Breast epithelium (tissue), 4 donors: ENCODE data around the gene FBLN1. TPM values are rescaled to one million over a fixed set of nuclear protein-coding genes. Genes with fewer than 3 reads are reported as not detected.

Experiments
- DNase-seq, 2 donors: peaks; one replicate each; pipeline ENCODE4 v3.0.0-alpha.2; 2019; ENCODE audit warnings: low spot score in 2 of 2
- H3K27ac ChIP-seq, 2 donors: fragments of 200-600 bp; sonication (generic) in 1 of 2; one replicate each; pipeline ENCODE4 v1.5.1; 2016 to 2019; ENCODE audit warnings: mild to moderate bottlenecking in 1 of 2
- H3K27me3 ChIP-seq, 2 donors: fragments of 200-600 bp; sonication (generic) in 1 of 2; one replicate each; pipeline versions ENCODE4 v1.5.1 to v1.6.0; 2017 to 2019; ENCODE audit warnings: control low read depth in 1 of 2, mild to moderate bottlenecking in 1 of 2
- H3K36me3 ChIP-seq: fragments of 200-600 bp; one replicate; pipeline ENCODE4 v1.5.1; 2019
- H3K4me1 ChIP-seq, 2 donors: fragments of 200-600 bp; sonication (generic); one replicate each; pipeline ENCODE4 v1.5.1; 2016 to 2019; ENCODE audit warnings: control low read depth in 1 of 2
- H3K4me3 ChIP-seq, 3 donors: fragments of 200-600 bp; sonication (generic); 1 replicate in 2 of 3; 2 replicates in 1 of 3; pipeline ENCODE4 v1.5.1; 2016 to 2019; ENCODE audit warnings: mild to moderate bottlenecking in 3 of 3, moderate library complexity in 2 of 3
- H3K9me3 ChIP-seq, 2 donors: fragments of 200-600 bp; sonication (generic) in 1 of 2; one replicate each; pipeline ENCODE4 v1.5.1; 2016 to 2019; ENCODE audit warnings: control low read depth in 1 of 2
- CTCF ChIP-seq, 3 donors: fragments of 450-650 bp; IDR thresholded peaks; one replicate each; pipeline ENCODE4 v1.5.1; 2016 to 2017; ENCODE audit warnings: antibody characterized with exemption in 3 of 3, mild to moderate bottlenecking in 3 of 3, moderate library complexity in 3 of 3
- POLR2A ChIP-seq: fragments of 450-650 bp; IDR thresholded peaks from one replicate; pipeline ENCODE4 v1.6.1; 2016; ENCODE audit warnings: antibody characterized with exemption, mild to moderate bottlenecking, moderate library complexity
- POLR2AphosphoS5 ChIP-seq, 3 donors: sonication (generic); formaldehyde crosslinking; IDR thresholded peaks; one replicate each; pipeline ENCODE4 v1.6.1; 2017; ENCODE audit warnings: antibody characterized with exemption in 3 of 3
- intact Hi-C: fragments of 100-400 bp; cut with DNase I; formaldehyde crosslinking; loops from one replicate; pipeline ENCODE4 v1.15.1; 2023; ENCODE audit warnings: low total_unique reads
- total RNA-seq, 3 donors: library from RNA; depleted of rRNA; stranded (reverse); fragments of >200 nt; gene quantifications; one replicate each; pipeline ENCODE4 v1.1.0, GENCODE V29; 2016

The FBLN1 gene
- total RNA-seq, 3 donors from 2014 or later = 115 to 293 (median 267) TPM

- Histone ChIP-seq H3K4me3 (no peak overlapping the region), H3K27me3 (no peaks in the 10 kb centered on the region), H3K4me1 (no peaks in the 10 kb centered on the region), H3K36me3 (no peaks in the 10 kb centered on the region), H3K27ac (peak overlapping the region; percentile 45 to 61), H3K9me3 (no peaks in the 10 kb centered on the region)
- no peak for TF ChIP-seq POLR2A
- no peak for TF ChIP-seq CTCF (IDR thresholded peaks at IDR 0.05)
- TF ChIP-seq POLR2AphosphoS5 (IDR thresholded peaks at IDR 0.05) = no peak
- DNase-seq = no peak
- intact Hi-C loops = no loop called here
These were observed 18.7 kb upstream of the FBLN1 start for GRCh38 chr22:45483918-45484499.

GRCh38 chr22:45484742-45485141 lies 17.9 kb upstream of the FBLN1 start:
- Histone ChIP-seq H3K36me3 (no peaks in the 10 kb centered on the region), H3K27me3 (no peaks in the 10 kb centered on the region), H3K4me1 (no peaks in the 10 kb centered on the region), H3K4me3 (no peak overlapping the region), H3K27ac (peak overlapping the region; percentile 45 to 61), H3K9me3 (no peaks in the 10 kb centered on the region)
- TF ChIP-seq POLR2AphosphoS5 (IDR thresholded peaks at IDR 0.05) = no peak
- no peak for TF ChIP-seq CTCF (IDR thresholded peaks at IDR 0.05)
- no peak for TF ChIP-seq POLR2A
- DNase-seq = no peak
- intact Hi-C loops = no loop called here

- intact Hi-C loops = no loop called here
- Histone ChIP-seq H3K27me3 (no peaks in the 10 kb centered on the region), H3K4me3 (no peak overlapping the region), H3K4me1 (no peaks in the 10 kb centered on the region), H3K36me3 (no peaks in the 10 kb centered on the region), H3K27ac (peak overlapping the region; percentile 45 to 61), H3K9me3 (no peaks in the 10 kb centered on the region)
- TF ChIP-seq POLR2A = no peak
- TF ChIP-seq CTCF (IDR thresholded peaks at IDR 0.05) = no peak
- TF ChIP-seq POLR2AphosphoS5 (IDR thresholded peaks at IDR 0.05) = no peak
- DNase-seq = no peak
These were observed 17.4 kb upstream of the FBLN1 start for GRCh38 chr22:45485261-45485660.

GRCh38 chr22:45488764-45489370 lies 13.8 kb upstream of the FBLN1 start:
- DNase-seq = no peak
- H3K9me3 ChIP-seq = no peaks in the 10 kb centered on the region
- no peaks in the 10 kb centered on the region for H3K4me1 ChIP-seq
- H3K4me3 ChIP-seq = no peak overlapping the region
- TF ChIP-seq CTCF (IDR thresholded peaks at IDR 0.05) (no peak), POLR2AphosphoS5 (IDR thresholded peaks at IDR 0.05) (no peak), POLR2A (no peak)
- no peak overlapping the region for H3K27ac ChIP-seq
- intact Hi-C loops = no loop called here
- H3K36me3 ChIP-seq = no peaks in the 10 kb centered on the region
- no peaks in the 10 kb centered on the region for H3K27me3 ChIP-seq

- no peak for TF ChIP-seq POLR2A
- no peak for TF ChIP-seq CTCF (IDR thresholded peaks at IDR 0.05)
- no peak for TF ChIP-seq POLR2AphosphoS5 (IDR thresholded peaks at IDR 0.05)
These were observed 11.8 kb upstream of the FBLN1 start for GRCh38 chr22:45490836-45491235.

More at GRCh38 chr22:45490836-45491235, 11.8 kb upstream of the FBLN1 start:
- Histone ChIP-seq H3K27me3 (no peaks in the 10 kb centered on the region), H3K4me1 (no peaks in the 10 kb centered on the region), H3K9me3 (no peaks in the 10 kb centered on the region), H3K27ac (no peak overlapping the region), H3K36me3 (no peaks in the 10 kb centered on the region), H3K4me3 (no peak overlapping the region)
- intact Hi-C loops = loop anchor here (10.0 kb wide), 1 partner anchor 254 kb away; no protein-coding TSS in a partner anchor
- no peak for DNase-seq
